HTR-8/SVneo (cell line): ENCODE measurements around the gene CREB5.

Experiments used
- DNase-seq: peaks from one replicate; pipeline ENCODE4 v3.0.0; 2011; ENCODE audit warnings: low spot score, mixed read lengths; ENCODE audit not compliant: insufficient read length
- FAIRE-seq: peaks from 2 replicates; lab custom pipeline; 2011; peaks lifted over from hg19 to GRCh38; lab: Jason Lieb, UNC

Gene CREB5

GRCh38 chr7:28722684-28723083, 310.4 kb downstream of the CREB5 start:
- FAIRE-seq (no peak), DNase-seq (no peak)

GRCh38 chr7:28723336-28723735, 311.0 kb downstream of the CREB5 start:
- no peak for FAIRE-seq
- DNase-seq, result no peak

- DNase-seq (no peak), FAIRE-seq (no peak)
Observed at GRCh38 chr7:28724563-28724962, 312.2 kb downstream of the CREB5 start.

GRCh38 chr7:28725045-28725642, 312.8 kb downstream of the CREB5 start:
- DNase-seq (no peak), FAIRE-seq (no peak)

- DNase-seq (no peak), FAIRE-seq (no peak)
Observed at GRCh38 chr7:28725911-28726310, 313.6 kb downstream of the CREB5 start.

- FAIRE-seq, result no peak
- DNase-seq, result no peak
Observed at GRCh38 chr7:28726555-28726954, 314.2 kb downstream of the CREB5 start.

GRCh38 chr7:28729281-28729680, 317.0 kb downstream of the CREB5 start:
- DNase-seq (no peak), FAIRE-seq (no peak)

GRCh38 chr7:28729727-28730126, 317.4 kb downstream of the CREB5 start:
- FAIRE-seq (no peak), DNase-seq (no peak)

GRCh38 chr7:28731092-28731658, 318.9 kb downstream of the CREB5 start:
- no peak for FAIRE-seq
- DNase-seq, result no peak

- FAIRE-seq (no peak), DNase-seq (no peak)
Observed at GRCh38 chr7:28732071-28732869, 320.0 kb downstream of the CREB5 start.

- FAIRE-seq, result no peak
- DNase-seq, result no peak
Observed at GRCh38 chr7:28733035-28733434, 320.7 kb downstream of the CREB5 start.

GRCh38 chr7:28738412-28738811, 326.1 kb downstream of the CREB5 start:
- FAIRE-seq (no peak), DNase-seq (no peak)

- no peak for FAIRE-seq
- DNase-seq, result no peak
Observed at GRCh38 chr7:28739128-28739527, 326.8 kb downstream of the CREB5 start.

GRCh38 chr7:28739826-28740225, 327.5 kb downstream of the CREB5 start:
- FAIRE-seq (no peak), DNase-seq (no peak)

GRCh38 chr7:28744951-28745350, 332.6 kb downstream of the CREB5 start:
- FAIRE-seq (no peak), DNase-seq (no peak)

- no peak for DNase-seq
- FAIRE-seq, result no peak
Observed at GRCh38 chr7:28745351-28745750, 333.0 kb downstream of the CREB5 start.

GRCh38 chr7:28747404-28747803, 335.1 kb downstream of the CREB5 start:
- FAIRE-seq (no peak), DNase-seq (no peak)

GRCh38 chr7:28747854-28748253, 335.5 kb downstream of the CREB5 start:
- DNase-seq (no peak), FAIRE-seq (no peak)

- FAIRE-seq (no peak), DNase-seq (no peak)
Observed at GRCh38 chr7:28748346-28748745, 336.0 kb downstream of the CREB5 start.

- no peak for FAIRE-seq
- peak; percentile 43 for DNase-seq
Observed at GRCh38 chr7:28748933-28749584, 336.7 kb downstream of the CREB5 start.

- DNase-seq (no peak), FAIRE-seq (no peak)
Observed at GRCh38 chr7:28749638-28750037, 337.3 kb downstream of the CREB5 start.
